ENCODE data around the gene FAM53A. TPM values are rescaled to one million over a fixed set of nuclear protein-coding genes. Genes with fewer than 3 reads are reported as not detected.

Gene FAM53A
- total and polyA plus RNA-seq, 10 of the 15 experiments (the other 5 are each of a cell fraction or from before 2014, with no cell fraction given): 0.02 to 0.87 (median 0.38) TPM; not detected in 2

DNA sequence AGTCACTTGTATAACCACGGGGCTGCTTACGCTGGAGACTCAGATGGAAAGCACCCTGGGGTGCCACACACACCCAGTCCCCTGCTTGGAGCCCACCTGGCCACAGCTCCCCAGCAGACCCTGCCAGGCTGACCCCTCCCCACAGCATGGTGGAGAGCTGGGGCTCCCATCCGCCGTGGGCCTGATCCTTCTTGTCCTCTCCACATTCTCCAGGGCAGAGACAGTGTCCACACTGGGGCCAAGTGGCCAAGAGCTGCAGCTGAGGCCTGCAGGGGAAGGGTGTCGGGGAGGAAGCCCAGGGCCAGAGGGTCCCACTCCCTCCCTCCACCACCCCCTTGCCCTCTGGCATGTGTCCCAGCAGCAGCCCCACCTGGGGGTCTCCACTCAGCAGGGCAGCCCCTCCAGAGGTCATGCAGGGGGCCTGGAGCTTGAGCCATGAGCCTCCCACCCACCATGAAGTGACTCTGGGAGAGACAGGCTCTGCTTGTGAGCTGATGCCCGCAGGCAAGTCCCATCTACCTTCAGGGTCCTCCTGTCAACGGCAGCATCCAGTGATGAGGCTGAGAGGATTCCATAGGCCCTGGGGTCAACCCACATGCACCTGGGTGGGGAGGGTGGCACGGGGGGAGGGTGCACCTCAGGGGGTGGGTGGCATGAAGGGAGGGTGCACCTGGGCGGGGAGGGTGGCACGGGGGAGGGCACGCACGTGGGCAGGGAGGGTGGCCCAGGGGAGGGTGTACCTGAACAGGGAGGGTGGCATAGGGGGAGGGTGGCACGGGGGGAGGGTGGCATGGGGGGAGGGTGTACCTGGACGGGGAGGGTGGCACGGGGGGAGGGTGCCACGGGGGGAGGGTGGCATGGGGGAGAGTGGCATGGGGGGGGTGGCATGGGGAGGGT is 56.4 kb downstream of the FAM53A start:
- H3K4me3 ChIP-seq: no peak overlapping the region
- BruUV-seq (replicated peaks): no TSS peak
- no peaks in the 10 kb centered on the region for H3K4me1 ChIP-seq (ENCODE audit: control insufficient read depth, insufficient read depth, low read length)
- TF ChIP-seq EGR1 (IDR thresholded peaks at IDR 0.05; ENCODE audit: borderline replicate concordance in 1 of 2, low read depth in 2 of 2, low read length in 2 of 2): no peak
- TF ChIP-seq PAX8 (IDR thresholded peaks at IDR 0.05): no peak
- no peak for TF ChIP-seq ZNF207 (IDR thresholded peaks at IDR 0.05; ENCODE audit: borderline replicate concordance)
- TF ChIP-seq ZNF217 (IDR thresholded peaks at IDR 0.05): no peak
- TF ChIP-seq ZNF384 (IDR thresholded peaks at IDR 0.05; ENCODE audit: borderline replicate concordance, low read depth, low read length): no peak
- TF ChIP-seq ZNF24 (IDR thresholded peaks at IDR 0.05): no peak
- TF ChIP-seq ZSCAN29 (IDR thresholded peaks at IDR 0.05): no peak
- TF ChIP-seq POLR2A (IDR thresholded peaks at IDR 0.05; ENCODE audit: low read depth, low read length): no peak
- TF ChIP-seq, protein P1, sequence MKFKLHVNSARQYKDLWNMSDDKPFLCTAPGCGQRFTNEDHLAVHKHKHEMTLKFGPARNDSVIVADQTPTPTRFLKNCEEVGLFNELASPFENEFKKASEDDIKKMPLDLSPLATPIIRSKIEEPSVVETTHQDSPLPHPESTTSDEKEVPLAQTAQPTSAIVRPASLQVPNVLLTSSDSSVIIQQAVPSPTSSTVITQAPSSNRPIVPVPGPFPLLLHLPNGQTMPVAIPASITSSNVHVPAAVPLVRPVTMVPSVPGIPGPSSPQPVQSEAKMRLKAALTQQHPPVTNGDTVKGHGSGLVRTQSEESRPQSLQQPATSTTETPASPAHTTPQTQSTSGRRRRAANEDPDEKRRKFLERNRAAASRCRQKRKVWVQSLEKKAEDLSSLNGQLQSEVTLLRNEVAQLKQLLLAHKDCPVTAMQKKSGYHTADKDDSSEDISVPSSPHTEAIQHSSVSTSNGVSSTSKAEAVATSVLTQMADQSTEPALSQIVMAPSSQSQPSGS (IDR thresholded peaks at IDR 0.05; ENCODE audit: low read length): no peak
- no peak for TF ChIP-seq ASH2L (IDR thresholded peaks at IDR 0.05; ENCODE audit: borderline replicate concordance, low read depth)
- TF ChIP-seq, protein P2, sequence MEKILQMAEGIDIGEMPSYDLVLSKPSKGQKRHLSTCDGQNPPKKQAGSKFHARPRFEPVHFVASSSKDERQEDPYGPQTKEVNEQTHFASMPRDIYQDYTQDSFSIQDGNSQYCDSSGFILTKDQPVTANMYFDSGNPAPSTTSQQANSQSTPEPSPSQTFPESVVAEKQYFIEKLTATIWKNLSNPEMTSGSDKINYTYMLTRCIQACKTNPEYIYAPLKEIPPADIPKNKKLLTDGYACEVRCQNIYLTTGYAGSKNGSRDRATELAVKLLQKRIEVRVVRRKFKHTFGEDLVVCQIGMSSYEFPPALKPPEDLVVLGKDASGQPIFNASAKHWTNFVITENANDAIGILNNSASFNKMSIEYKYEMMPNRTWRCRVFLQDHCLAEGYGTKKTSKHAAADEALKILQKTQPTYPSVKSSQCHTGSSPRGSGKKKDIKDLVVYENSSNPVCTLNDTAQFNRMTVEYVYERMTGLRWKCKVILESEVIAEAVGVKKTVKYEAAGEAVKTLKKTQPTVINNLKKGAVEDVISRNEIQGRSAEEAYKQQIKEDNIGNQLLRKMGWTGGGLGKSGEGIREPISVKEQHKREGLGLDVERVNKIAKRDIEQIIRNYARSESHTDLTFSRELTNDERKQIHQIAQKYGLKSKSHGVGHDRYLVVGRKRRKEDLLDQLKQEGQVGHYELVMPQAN (conservative IDR thresholded peaks at IDR 0.05): no peak
- TF ChIP-seq SMC3 (IDR thresholded peaks at IDR 0.05; ENCODE audit: borderline replicate concordance, low read length): no peak
- TF ChIP-seq ATF7 (IDR thresholded peaks at IDR 0.05; ENCODE audit: low read depth): no peak
- no peak for TF ChIP-seq BHLHE40 (IDR thresholded peaks at IDR 0.05; ENCODE audit: borderline replicate concordance in 1 of 2, low read depth in 2 of 2, low read length in 1 of 2)
- TF ChIP-seq SMAD1 (IDR thresholded peaks at IDR 0.05; ENCODE audit: low read depth, partially characterized antibody): no peak
- no peak for TF ChIP-seq E2F4 (IDR thresholded peaks at IDR 0.05; ENCODE audit: low read depth, low read length)
- no peak for TF ChIP-seq NR2C1 (IDR thresholded peaks at IDR 0.05)
- no peak for TF ChIP-seq NRF1 (conservative IDR thresholded peaks at IDR 0.05; ENCODE audit: low read depth, low read length)
- TF ChIP-seq SIX5 (IDR thresholded peaks at IDR 0.05; ENCODE audit: low read depth, low read length, severe bottlenecking): no peak
- no peak for TF ChIP-seq CREB1 (IDR thresholded peaks at IDR 0.05; ENCODE audit: low read depth)
- FAIRE-seq (no peak), ATAC-seq (no peak), DNase-seq (ENCODE audit: low read depth, low spot score) (no peak)
- no peak overlapping the region for H3K27ac ChIP-seq (ENCODE audit: control insufficient read depth, insufficient read depth)
- H3K9me3 ChIP-seq (replicated peaks; ENCODE audit: control insufficient read depth, insufficient read depth, low read length): peaks cover 3% of the 10 kb centered on the region; the same call in 1 of the 3 replicates
- H4K20me1 ChIP-seq (ENCODE audit: control insufficient read depth, insufficient read depth): no peaks in the 10 kb centered on the region
- ChIA-PET RAD21 (ENCODE audit: unreplicated experiment) (interaction anchor here (0.7 kb wide), 1 partner anchor 692 kb away, joined by 4 read pairs; no protein-coding TSS in a partner anchor), SMC1A (ENCODE audit: uncharacterized antibody, unreplicated experiment) (no interaction called here), CTCF (no interaction called here), POLR2A (no interaction called here)
- H3K27me3 ChIP-seq (replicated peaks in 1 of 2; ENCODE audit: control insufficient read depth in 2 of 2, insufficient read depth in 2 of 2, low read length in 1 of 2): no peaks in the 10 kb centered on the region
- no peaks in the 10 kb centered on the region for H3K79me2 ChIP-seq (ENCODE audit: control insufficient read depth, insufficient read depth, low read length)
- no peak overlapping the region for H2AFZ ChIP-seq (ENCODE audit: control insufficient read depth, low read depth, low read length)
- intact Hi-C loops (cut with micrococcal nuclease; ENCODE audit: unreplicated experiment) (no loop called here), in situ Hi-C loops (cut with MboI) (no loop called here)
- no peaks in the 10 kb centered on the region for H3K36me3 ChIP-seq (ENCODE audit: control insufficient read depth in 2 of 2, insufficient read depth in 2 of 2, low read length in 1 of 2)
- 38% methylated on average over 8 of the region's 16 CpGs for whole genome bisulfite sequencing (ENCODE audit: insufficient coverage, insufficient replicate concordance, low lambda C conversion rate, missing lambda C conversion rate)
- no peak overlapping the region for H3K9ac ChIP-seq (ENCODE audit: control insufficient read depth, insufficient read depth, low read length)
- H3K4me2 ChIP-seq (ENCODE audit: control insufficient read depth, insufficient read depth): no peak overlapping the region

Measured in GM12878 (cell line).